Ishikawa (cell line): ENCODE data around the gene SPATA17.

Experiments used
- CEBPB ChIP-seq: IDR thresholded peaks from 2 replicates; pipeline ENCODE4 v1.6.1; 2012
- CREB1 ChIP-seq: IDR thresholded peaks from 2 replicates; pipeline ENCODE4 v1.6.1; 2012; ENCODE audit warnings: low read depth
- EGR1 ChIP-seq: IDR thresholded peaks from 2 replicates; pipeline ENCODE4 v1.6.1; 2012
- EP300 ChIP-seq: IDR thresholded peaks from 2 replicates; pipeline ENCODE4 v1.6.1; 2012; ENCODE audit warnings: borderline replicate concordance
- FOXM1 ChIP-seq: IDR thresholded peaks from 2 replicates; pipeline ENCODE4 v1.6.1; 2012; ENCODE audit warnings: low read depth, borderline replicate concordance
- MAX ChIP-seq: IDR thresholded peaks from 2 replicates; pipeline ENCODE4 v1.6.1; 2012
- NFIC ChIP-seq: IDR thresholded peaks from 2 replicates; pipeline ENCODE4 v1.6.1; 2012
- RAD21 ChIP-seq: IDR thresholded peaks from 2 replicates; pipeline ENCODE4 v1.6.1; 2012; ENCODE audit warnings: low read depth
- REST ChIP-seq: IDR thresholded peaks from 2 replicates; pipeline ENCODE4 v1.6.1; 2012; ENCODE audit warnings: low read depth, mild to moderate bottlenecking
- TAF1 ChIP-seq: IDR thresholded peaks from 2 replicates; pipeline ENCODE4 v1.6.1; 2012; ENCODE audit warnings: low read depth, mild to moderate bottlenecking
- TCF12 ChIP-seq: IDR thresholded peaks from 2 replicates; pipeline ENCODE4 v1.6.1; 2012; ENCODE audit warnings: low read depth
- TEAD4 ChIP-seq: IDR thresholded peaks from 2 replicates; pipeline ENCODE4 v1.6.1; 2012
- USF1 ChIP-seq: IDR thresholded peaks from 2 replicates; pipeline ENCODE4 v1.6.1; 2012
- YY1 ChIP-seq: IDR thresholded peaks from 2 replicates; pipeline ENCODE4 v1.6.1; 2012; ENCODE audit warnings: low read depth
- ZBTB7A ChIP-seq: IDR thresholded peaks from 2 replicates; pipeline ENCODE4 v1.6.1; 2012; ENCODE audit warnings: low read depth

The SPATA17 gene

GRCh38 chr1:217867446-217867995 is 236.4 kb downstream of the SPATA17 start:
- TF ChIP-seq NFIC, result no peak
- no peak for TF ChIP-seq CEBPB
- TF ChIP-seq RAD21, result no peak
- no peak for TF ChIP-seq MAX
- TF ChIP-seq EGR1, result no peak
- no peak for TF ChIP-seq REST

GRCh38 chr1:217871955-217872354 is 240.8 kb downstream of the SPATA17 start:
- no peak for TF ChIP-seq USF1
- TF ChIP-seq NFIC, result no peak
- no peak for TF ChIP-seq YY1

- no peak for TF ChIP-seq EP300
- no peak for TF ChIP-seq TEAD4
- no peak for TF ChIP-seq TAF1
- no peak for TF ChIP-seq RAD21
- no peak for TF ChIP-seq MAX
- no peak for TF ChIP-seq EGR1
- no peak for TF ChIP-seq NFIC
- TF ChIP-seq ZBTB7A, result no peak
These were observed 244.1 kb downstream of the SPATA17 start for GRCh38 chr1:217875229-217875628.

GRCh38 chr1:217876401-217876800 is 245.3 kb downstream of the SPATA17 start:
- TF ChIP-seq YY1, result no peak
- no peak for TF ChIP-seq CREB1
- no peak for TF ChIP-seq FOXM1
- TF ChIP-seq ZBTB7A, result no peak
- TF ChIP-seq TAF1, result no peak
- TF ChIP-seq NFIC, result no peak
- no peak for TF ChIP-seq TCF12
- TF ChIP-seq MAX, result no peak
- no peak for TF ChIP-seq RAD21
- TF ChIP-seq CEBPB, result no peak
- TF ChIP-seq EGR1, result no peak
- no peak for TF ChIP-seq REST
- no peak for TF ChIP-seq USF1

GRCh38 chr1:217876896-217877295 is 245.8 kb downstream of the SPATA17 start:
- TF ChIP-seq TEAD4, result no peak
- no peak for TF ChIP-seq NFIC
- no peak for TF ChIP-seq REST
- no peak for TF ChIP-seq CREB1
- no peak for TF ChIP-seq YY1
- no peak for TF ChIP-seq EGR1
- no peak for TF ChIP-seq FOXM1
- no peak for TF ChIP-seq EP300
- TF ChIP-seq RAD21, result no peak
- TF ChIP-seq MAX, result no peak
- no peak for TF ChIP-seq TCF12
- no peak for TF ChIP-seq TAF1
- TF ChIP-seq USF1, result no peak
- no peak for TF ChIP-seq CEBPB
- no peak for TF ChIP-seq ZBTB7A
